H1 (cell line): ENCODE results near the gene ICE1. TPM values are rescaled to one million over a fixed set of nuclear protein-coding genes. Genes with fewer than 3 reads are reported as not detected.

Experiments
- CTCF ChIA-PET: fragments of 300-600 bp; sonication (Branson Sonifier 250); formaldehyde crosslinking; loops from one replicate; lab custom pipeline; 2021; ENCODE audit not compliant: partially characterized antibody; lab: Charles Lee
- POLR2A ChIA-PET: fragments of 300-600 bp; sonication (Branson Sonifier 250); formaldehyde crosslinking; loops from one replicate; lab custom pipeline; 2021; ENCODE audit warnings: inconsistent platforms; ENCODE audit not compliant: partially characterized antibody; lab: Charles Lee
- DNase-seq, 2 experiments: peaks; one replicate each; pipeline versions ENCODE4 v3.0.0 to v3.0.0-alpha.2; 2010 to 2022; ENCODE audit warnings: low spot score in 2 of 2, low read depth in 1 of 2, mixed read lengths in 1 of 2
- FAIRE-seq: peaks from 2 replicates; lab custom pipeline; 2011; peaks lifted over from hg19 to GRCh38; lab: Jason Lieb, UNC
- H2AFZ ChIP-seq: 2 replicates; pipeline ENCODE4 v1.8.1; 2012; ENCODE audit warnings: low read length, inconsistent platforms
- H2AK5ac ChIP-seq: 2 replicates; pipeline ENCODE4 v1.6.1; 2013; ENCODE audit warnings: low read depth, low read length
- H2BK120ac ChIP-seq: replicated peaks from 2 replicates; pipeline ENCODE3; 2013; ENCODE audit warnings: low read depth, low read length, inconsistent platforms
- H2BK12ac ChIP-seq: 2 replicates; pipeline ENCODE4 v1.6.1; 2013; ENCODE audit warnings: low read depth, low read length
- H2BK15ac ChIP-seq: 2 replicates; pipeline ENCODE4 v1.6.1; 2013; ENCODE audit warnings: low read length
- H2BK20ac ChIP-seq: 2 replicates; pipeline ENCODE4 v1.6.1; 2013; ENCODE audit warnings: low read length
- H2BK5ac ChIP-seq: 2 replicates; pipeline ENCODE4 v1.6.1; 2013; ENCODE audit warnings: low read depth, low read length
- H3K14ac ChIP-seq: 2 replicates; pipeline ENCODE4 v1.6.1; 2013; ENCODE audit warnings: inconsistent platforms; ENCODE audit not compliant: insufficient read length
- H3K18ac ChIP-seq: 2 replicates; pipeline ENCODE4 v1.6.1; 2013; ENCODE audit warnings: low read length; ENCODE audit errors: extremely low read depth
- H3K23ac ChIP-seq: 2 replicates; pipeline ENCODE4 v1.6.1; 2013; ENCODE audit warnings: inconsistent platforms; ENCODE audit not compliant: insufficient read length
- H3K23me2 ChIP-seq: 2 replicates; pipeline ENCODE4 v1.6.1; 2013; ENCODE audit warnings: low read depth, low read length
- H3K27ac ChIP-seq: 2 replicates; pipeline ENCODE4 v1.6.1; 2011; ENCODE audit warnings: low read depth, low read length, inconsistent platforms
- H3K27me3 ChIP-seq, 4 experiments: replicated peaks in 1 of 4; 1 replicate in 1 of 4; 2 replicates in 3 of 4; pipeline versions ENCODE4 v1.6.1 to v1.8.1; 2011 to 2013; ENCODE audit warnings: low read length in 3 of 4, mild to moderate bottlenecking in 3 of 4, inconsistent platforms in 2 of 4, mixed read lengths in 2 of 4, moderate library complexity in 1 of 4; ENCODE audit not compliant: control insufficient read depth in 3 of 4, insufficient read depth in 3 of 4; ENCODE audit errors: extremely low read depth in 1 of 4
- H3K36me3 ChIP-seq, 4 experiments: 2 replicates each; pipeline versions ENCODE4 v1.6.1 to v1.8.1; 2011 to 2013; ENCODE audit warnings: mild to moderate bottlenecking in 4 of 4, low read length in 3 of 4, moderate library complexity in 2 of 4, control low read depth in 1 of 4, inconsistent platforms in 1 of 4; ENCODE audit not compliant: insufficient read depth in 4 of 4, control insufficient read depth in 2 of 4
- H3K4ac ChIP-seq: replicated peaks from 2 replicates; pipeline ENCODE3; 2013; ENCODE audit warnings: low read length, low read depth, mixed read lengths, inconsistent platforms; ENCODE audit not compliant: insufficient read length
- H3K4me1 ChIP-seq, 4 experiments: replicated peaks in 1 of 4; 1 replicate in 1 of 4; 2 replicates in 3 of 4; pipeline versions ENCODE4 v1.6.1 to v1.8.1; 2011 to 2013; ENCODE audit warnings: low read length in 3 of 4, inconsistent platforms in 2 of 4, mixed read lengths in 1 of 4; ENCODE audit not compliant: insufficient read depth in 4 of 4, control insufficient read depth in 3 of 4
- H3K4me2 ChIP-seq, 2 experiments: 2 replicates each; pipeline versions ENCODE4 v1.6.1 to v1.8.1; 2011 to 2013; ENCODE audit warnings: low read depth in 2 of 2, low read length in 2 of 2, control low read depth in 1 of 2, inconsistent platforms in 1 of 2, mild to moderate bottlenecking in 1 of 2; ENCODE audit not compliant: insufficient read depth in 1 of 2
- H3K4me3 ChIP-seq, 4 experiments: fragments of 200-600, 300-600 bp in 1 of 4; sonication (generic), shearing (Covaris generic), sonication (Bioruptor Twin) in 1 of 4; 2 replicates each; pipeline versions ENCODE4 v1.5.1 to v1.8.1; 2011 to 2016; ENCODE audit warnings: low read length in 4 of 4, low read depth in 3 of 4, control low read depth in 2 of 4, inconsistent platforms in 2 of 4, mild to moderate bottlenecking in 2 of 4, mixed read lengths in 1 of 4, moderate library complexity in 1 of 4; ENCODE audit not compliant: insufficient read depth in 2 of 4; ENCODE audit errors: extremely low read depth in 1 of 4
- H3K56ac ChIP-seq: replicated peaks from 2 replicates; pipeline ENCODE3; 2013; ENCODE audit warnings: low read depth, mild to moderate bottlenecking, mixed read lengths, low read length, inconsistent platforms; ENCODE audit not compliant: insufficient read length
- H3K79me1 ChIP-seq: 2 replicates; pipeline ENCODE4 v1.6.1; 2013; ENCODE audit warnings: low read depth, low read length, control low read depth
- H3K79me2 ChIP-seq, 2 experiments: 2 replicates each; pipeline versions ENCODE4 v1.6.1 to v1.8.1; 2012 to 2013; ENCODE audit warnings: low read length in 2 of 2, mild to moderate bottlenecking in 2 of 2, inconsistent platforms in 1 of 2; ENCODE audit not compliant: insufficient read depth in 2 of 2, control insufficient read depth in 1 of 2
- H3K9ac ChIP-seq, 4 experiments: replicated peaks in 1 of 4; 1 replicate in 1 of 4; 2 replicates in 3 of 4; pipeline versions ENCODE4 v1.6.1 to v1.8.1; 2011 to 2013; ENCODE audit warnings: low read depth in 3 of 4, low read length in 3 of 4, control low read depth in 2 of 4, mild to moderate bottlenecking in 2 of 4, moderate library complexity in 2 of 4, inconsistent platforms in 1 of 4; ENCODE audit errors: extremely low read depth in 1 of 4
- H3K9me3 ChIP-seq, 2 experiments: 2 replicates each; pipeline versions ENCODE4 v1.6.1 to v1.8.1; 2012 to 2013; ENCODE audit warnings: mild to moderate bottlenecking in 2 of 2, moderate library complexity in 2 of 2, control low read depth in 1 of 2, inconsistent platforms in 1 of 2, low read depth in 1 of 2, low read length in 1 of 2, mixed read lengths in 1 of 2; ENCODE audit not compliant: insufficient read depth in 2 of 2
- H4K20me1 ChIP-seq, 2 experiments: replicated peaks in 1 of 2; 2 replicates each; pipeline versions ENCODE3 to v1.8.1; 2011 to 2013; ENCODE audit warnings: inconsistent platforms in 2 of 2, low read length in 2 of 2, mild to moderate bottlenecking in 1 of 2; ENCODE audit not compliant: insufficient read depth in 2 of 2, control insufficient read depth in 1 of 2
- H4K5ac ChIP-seq: 2 replicates; pipeline ENCODE4 v1.6.1; 2013; ENCODE audit warnings: low read length, low read depth, mixed read lengths, inconsistent platforms; ENCODE audit not compliant: insufficient read length
- H4K8ac ChIP-seq: 2 replicates; pipeline ENCODE4 v1.8.0; 2013; ENCODE audit warnings: mild to moderate bottlenecking, moderate library complexity, low read length, inconsistent platforms; ENCODE audit not compliant: insufficient read depth; ENCODE audit errors: extremely low read depth
- H4K91ac ChIP-seq: replicated peaks from 2 replicates; pipeline ENCODE3; 2013; ENCODE audit warnings: low read length, mixed read lengths, inconsistent platforms; ENCODE audit not compliant: insufficient read length
- ASH2L ChIP-seq: fragments of 200-600, 300-600 bp; sonication (generic); IDR thresholded peaks from one replicate; pipeline ENCODE4 v1.7.1; 2017; ENCODE audit warnings: low read length
- WGBS, 2 experiments: shearing (Covaris generic) in 1 of 2; methylation state at CpG; one replicate each; pipeline versions ENCODE4 v1.1.6 to v1.1.7; 2013 to 2015; ENCODE audit warnings: low lambda C conversion rate in 2 of 2, mixed read lengths in 2 of 2, inconsistent platforms in 1 of 2, low coverage in 1 of 2, missing lambda C conversion rate in 1 of 2; ENCODE audit not compliant: insufficient replicate concordance in 2 of 2, insufficient coverage in 1 of 2, insufficient read length in 1 of 2; ENCODE audit errors: extremely low coverage in 1 of 2, missing lambda C conversion rate in 1 of 2; 5-methylcytosine and 5-hydroxymethylcytosine counted together
- polyA plus RNA-seq, 7 experiments: library from polyadenylated mRNA; depleted of rRNA in 3 of 7; stranded (reverse) in 5 of 7; unstranded in 2 of 7; fragments of >200 nt in 5 of 7; fragments of 200-250 nt in 2 of 7; gene quantifications; 1 replicate in 5 of 7; 2 replicates in 1 of 7; 4 replicates in 1 of 7; pipeline versions ENCODE4 v1.2.1 to v1.2.3, GENCODE V29; 2011 to 2013; ENCODE audit warnings: missing spikeins in 2 of 7, mixed read lengths in 2 of 7
- total RNA-seq: library from RNA; stranded (reverse); fragmentation: NEBNext Ultra II Directional; extraction: Animal tissue kit (Norgen Biotek cat#: 25700); gene quantifications from 2 replicates; pipeline ENCODE4 v1.2.1, GENCODE V29; 2021
- TF ChIP-seq, protein P1 (sequence below): IDR thresholded peaks from 2 replicates; pipeline ENCODE4 v1.6.1; 2011; ENCODE audit warnings: low read length, improper control_type of control experiment

The ICE1 gene
- total and polyA plus RNA-seq, 2 of the 8 experiments (the other 6 are each of a cell fraction or from before 2014, with no cell fraction given): 11.8 to 53.9 TPM

DNA sequence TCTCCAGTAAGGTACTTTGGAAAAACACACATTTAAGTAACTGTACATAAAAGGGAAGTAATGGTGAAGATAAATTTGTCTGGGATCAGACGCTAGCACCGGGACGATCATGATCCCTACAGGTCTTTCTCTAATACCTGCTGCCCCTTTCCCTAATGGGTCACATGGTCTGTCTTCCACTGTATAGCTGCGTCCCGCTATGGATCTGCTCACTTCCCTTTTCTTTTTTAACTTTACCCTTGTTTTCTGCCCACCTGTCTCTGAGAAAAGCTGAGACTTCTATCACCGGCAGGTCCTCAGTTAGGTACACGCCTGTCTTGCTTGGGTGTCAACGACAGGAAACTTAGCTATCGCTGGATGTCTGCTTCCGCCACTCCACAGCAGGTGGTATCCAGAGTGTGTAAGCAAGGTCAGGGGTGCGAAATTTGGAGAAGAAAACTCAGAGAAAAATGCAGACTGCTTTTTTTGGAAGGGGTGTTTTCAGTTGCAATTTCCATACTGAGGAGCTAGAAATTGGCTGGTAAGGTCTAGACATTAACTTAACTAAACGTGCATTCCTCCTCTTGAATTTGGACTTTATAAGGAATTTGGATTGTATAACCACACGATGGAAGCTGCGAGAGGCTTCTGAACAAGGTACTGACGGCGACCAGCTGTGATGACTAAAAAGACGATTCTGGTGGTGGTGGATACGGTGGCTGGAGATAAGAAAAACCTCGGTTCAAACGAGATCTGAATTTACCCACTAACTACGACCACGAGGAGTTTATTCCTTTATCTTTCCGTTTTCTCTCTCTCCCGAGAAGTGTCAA, 1.1 kb upstream of the ICE1 start:
- WGBS, 2 experiments: 31% methylated on average over 24 of the region's 24 CpGs; no CpG with 5 or more reads in 1 of the 2 experiments
- no peaks in the 10 kb centered on the region for H3K27me3 ChIP-seq
- peak overlapping the region; percentile 57 for H4K91ac ChIP-seq
- peaks cover 8% of the 10 kb centered on the region; the same call in 1 of the 2 replicates for H3K79me1 ChIP-seq
- H2BK12ac ChIP-seq: peak overlapping the region; percentile 88; the same call in 1 of the 2 replicates
- H3K9me3 ChIP-seq: no peaks in the 10 kb centered on the region
- H2BK120ac ChIP-seq: no peak overlapping the region
- no peak for FAIRE-seq
- H3K23ac ChIP-seq: no peak overlapping the region
- peak overlapping the region; percentile 88 for H2AFZ ChIP-seq
- H3K4me2 ChIP-seq: peak overlapping the region; percentile 86 to 92
- no peaks in the 10 kb centered on the region for H3K36me3 ChIP-seq
- H4K8ac ChIP-seq: no peak overlapping the region
- peaks cover 16% of the 10 kb centered on the region for H3K23me2 ChIP-seq
- no peak overlapping the region for H3K4ac ChIP-seq
- CTCF ChIA-PET: interaction anchor here (0.5 to 7.2 kb wide), 16 partner anchors 9 to 1439 kb away, joined by 3 to 119 read pairs (median 4); no protein-coding TSS in a partner anchor
- peaks cover 9 to 13% of the 10 kb centered on the region in 2 experiments for H4K20me1 ChIP-seq
- no peak for DNase-seq
- 0 out of 2 replicates have a peak overlapping the region, but pooled peaks have one; percentile 8 for H2BK15ac ChIP-seq
- 0 out of 2 replicates have a peak overlapping the region, but pooled peaks have one; percentile 35 for H3K27ac ChIP-seq
- H3K79me2 ChIP-seq: peaks cover 30 to 38% of the 10 kb centered on the region in 2 experiments
- peak overlapping the region; percentile 62; the same call in 1 of the 2 replicates for H2BK20ac ChIP-seq
- H3K4me3 ChIP-seq: peak overlapping the region; percentile 57 to 98 (median 88)
- peak overlapping the region; percentile 42 to 62 (median 58) for H3K9ac ChIP-seq
- H4K5ac ChIP-seq: peak overlapping the region; percentile 8
- H3K18ac ChIP-seq: peak overlapping the region; percentile 44; the same call in 1 of the 2 replicates
- H3K14ac ChIP-seq: no peak overlapping the region
- H3K4me1 ChIP-seq: peaks cover 5 to 15% (median 10%) of the 10 kb centered on the region in 4 experiments
- peak overlapping the region; percentile 99; the same call in 1 of the 2 replicates for H2BK5ac ChIP-seq
- no peak overlapping the region; the same call in 1 of the 2 replicates for H2AK5ac ChIP-seq
- H3K56ac ChIP-seq: peak overlapping the region; percentile 43
- POLR2A ChIA-PET: interaction anchor here (0.7 to 2.1 kb wide), 6 partner anchors 14 to 540 kb away, joined by 3 to 7 read pairs (median 4); partner anchors contain the start of gene ADAMTS16
- TF ChIP-seq, protein P1, sequence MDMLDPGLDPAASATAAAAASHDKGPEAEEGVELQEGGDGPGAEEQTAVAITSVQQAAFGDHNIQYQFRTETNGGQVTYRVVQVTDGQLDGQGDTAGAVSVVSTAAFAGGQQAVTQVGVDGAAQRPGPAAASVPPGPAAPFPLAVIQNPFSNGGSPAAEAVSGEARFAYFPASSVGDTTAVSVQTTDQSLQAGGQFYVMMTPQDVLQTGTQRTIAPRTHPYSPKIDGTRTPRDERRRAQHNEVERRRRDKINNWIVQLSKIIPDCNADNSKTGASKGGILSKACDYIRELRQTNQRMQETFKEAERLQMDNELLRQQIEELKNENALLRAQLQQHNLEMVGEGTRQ: no peak
- peak; percentile 47 for TF ChIP-seq ASH2L
